NCI-H2029 treated with DMSO at 0.1 percent for 48 hours (cell line): ENCODE measurements around the gene SKOR1.

Experiments used
- DNase-seq: peaks from one replicate; lab custom pipeline; 2025; lab: John Stamatoyannopoulos, UW

Gene SKOR1

GRCh38 chr15:67824976-67825880 is at the start of gene SKOR1:
TSS of gene SKOR1 (plus strand) at chr15:67825509. CDS start at chr15:67825603, 94 bp downstream.
- DNase-seq: no peak

GRCh38 chr15:67775998-67776397 is 49.3 kb upstream of the SKOR1 start:
- DNase-seq: no peak

- DNase-seq: no peak
Measured at GRCh38 chr15:67776600-67776999, 48.7 kb upstream of the SKOR1 start.

- no peak for DNase-seq
Measured at GRCh38 chr15:67777071-67777470, 48.2 kb upstream of the SKOR1 start.

GRCh38 chr15:67777773-67778172 is 47.5 kb upstream of the SKOR1 start:
- DNase-seq: no peak

GRCh38 chr15:67778968-67779548 is 46.3 kb upstream of the SKOR1 start:
- no peak for DNase-seq

- no peak for DNase-seq
Measured at GRCh38 chr15:67779549-67780111, 45.7 kb upstream of the SKOR1 start.

- DNase-seq: no peak
Measured at GRCh38 chr15:67781061-67781460, 44.2 kb upstream of the SKOR1 start.

- DNase-seq: no peak
Measured at GRCh38 chr15:67781907-67782690, 43.2 kb upstream of the SKOR1 start.

- DNase-seq: no peak
Measured at GRCh38 chr15:67782691-67782991, 42.7 kb upstream of the SKOR1 start.

- DNase-seq: no peak
Measured at GRCh38 chr15:67783303-67783702, 42.0 kb upstream of the SKOR1 start.

- DNase-seq: no peak
Measured at GRCh38 chr15:67784090-67784781, 41.1 kb upstream of the SKOR1 start.

GRCh38 chr15:67784856-67785430 is 40.4 kb upstream of the SKOR1 start:
- DNase-seq: no peak

- no peak for DNase-seq
Measured at GRCh38 chr15:67785431-67785830, 39.9 kb upstream of the SKOR1 start.

- no peak for DNase-seq
Measured at GRCh38 chr15:67786646-67787045, 38.7 kb upstream of the SKOR1 start.

GRCh38 chr15:67788986-67789385 is 36.3 kb upstream of the SKOR1 start:
- DNase-seq: no peak

GRCh38 chr15:67790610-67791319 is 34.5 kb upstream of the SKOR1 start:
- DNase-seq: no peak

- DNase-seq: no peak
Measured at GRCh38 chr15:67792250-67792942, 32.9 kb upstream of the SKOR1 start.

- no peak for DNase-seq
Measured at GRCh38 chr15:67794832-67795574, 30.3 kb upstream of the SKOR1 start.
